Mesenchymal stem cell (in vitro differentiated cells and primary cell): ENCODE results near the gene LRRIQ3.

Experiments used
- DNase-seq: peaks from one replicate; pipeline ENCODE4 v3.0.0-alpha.2; 2013
- H2AFZ ChIP-seq: one replicate; pipeline ENCODE4 v1.6.1; 2013; ENCODE audit warnings: low read depth, mild to moderate bottlenecking, control low read depth, inconsistent platforms, low read length, moderate library complexity
- H2AK5ac ChIP-seq: 2 replicates; pipeline ENCODE4 v1.6.1; 2013; ENCODE audit warnings: low read length, moderate library complexity, mild to moderate bottlenecking, inconsistent platforms; ENCODE audit not compliant: severe bottlenecking
- H2BK120ac ChIP-seq: one replicate; pipeline ENCODE4 v1.6.1; 2013; ENCODE audit warnings: low read depth, mild to moderate bottlenecking, inconsistent platforms, low read length, moderate library complexity
- H2BK12ac ChIP-seq, 2 experiments: one replicate each; pipeline ENCODE4 v1.6.1; 2013; ENCODE audit warnings: inconsistent platforms in 2 of 2, low read length in 2 of 2, mild to moderate bottlenecking in 2 of 2, moderate library complexity in 2 of 2, control low read depth in 1 of 2
- H2BK15ac ChIP-seq: one replicate; pipeline ENCODE4 v1.6.1; 2013; ENCODE audit warnings: mild to moderate bottlenecking, low read depth, inconsistent platforms; ENCODE audit not compliant: poor library complexity, severe bottlenecking
- H2BK5ac ChIP-seq: 2 replicates; pipeline ENCODE4 v1.6.1; 2013; ENCODE audit warnings: low read depth, mild to moderate bottlenecking, low read length, control low read depth, inconsistent platforms; ENCODE audit not compliant: poor library complexity, severe bottlenecking
- H3K14ac ChIP-seq, 2 experiments: one replicate each; pipeline ENCODE4 v1.6.1; 2013; ENCODE audit warnings: inconsistent platforms in 2 of 2, low read length in 2 of 2, control low read depth in 1 of 2, mild to moderate bottlenecking in 1 of 2, moderate library complexity in 1 of 2
- H3K18ac ChIP-seq, 2 experiments: one replicate each; pipeline ENCODE4 v1.6.1; 2013; ENCODE audit warnings: inconsistent platforms in 2 of 2, low read length in 2 of 2, control low read depth in 1 of 2, low read depth in 1 of 2, mild to moderate bottlenecking in 1 of 2
- H3K23ac ChIP-seq, 2 experiments: one replicate each; pipeline ENCODE4 v1.6.1; 2013; ENCODE audit warnings: inconsistent platforms in 2 of 2, low read length in 2 of 2, mild to moderate bottlenecking in 2 of 2, moderate library complexity in 2 of 2, control low read depth in 1 of 2
- H3K27ac ChIP-seq: 2 replicates; pipeline ENCODE4 v1.5.1; 2013; ENCODE audit warnings: mild to moderate bottlenecking, moderate library complexity, low read length, control low read depth, inconsistent platforms; ENCODE audit not compliant: poor library complexity, severe bottlenecking
- H3K27me3 ChIP-seq, 2 experiments: 2 replicates each; pipeline versions ENCODE4 v1.6.1 to v1.7.0; 2013; ENCODE audit warnings: low read length in 2 of 2, mild to moderate bottlenecking in 2 of 2, moderate library complexity in 2 of 2, control low read depth in 1 of 2, inconsistent platforms in 1 of 2; ENCODE audit not compliant: control insufficient read depth in 1 of 2, insufficient read depth in 1 of 2
- H3K36me3 ChIP-seq, 2 experiments: 2 replicates each; pipeline versions ENCODE4 v1.6.1 to v1.7.0; 2013; ENCODE audit warnings: low read length in 2 of 2, control low read depth in 1 of 2, inconsistent platforms in 1 of 2, low read depth in 1 of 2, mild to moderate bottlenecking in 1 of 2; ENCODE audit not compliant: insufficient read depth in 2 of 2, control insufficient read depth in 1 of 2
- H3K4ac ChIP-seq, 2 experiments: one replicate each; pipeline ENCODE4 v1.6.1; 2013; ENCODE audit warnings: inconsistent platforms in 2 of 2, low read length in 2 of 2, mild to moderate bottlenecking in 2 of 2, moderate library complexity in 2 of 2, control low read depth in 1 of 2, low read depth in 1 of 2
- H3K4me1 ChIP-seq: 2 replicates; pipeline ENCODE4 v1.6.1; 2013; ENCODE audit warnings: low read depth, low read length, control low read depth; ENCODE audit not compliant: control insufficient read depth, insufficient read depth
- H3K4me2 ChIP-seq: 2 replicates; pipeline ENCODE4 v1.6.1; 2013; ENCODE audit warnings: low read length, mild to moderate bottlenecking, inconsistent platforms; ENCODE audit not compliant: poor library complexity, severe bottlenecking
- H3K4me3 ChIP-seq, 2 experiments: 2 replicates each; pipeline versions ENCODE4 v1.5.1 to v1.7.0; 2013; ENCODE audit warnings: low read length in 2 of 2, mild to moderate bottlenecking in 2 of 2, control low read depth in 1 of 2, low read depth in 1 of 2; ENCODE audit not compliant: insufficient read depth in 1 of 2
- H3K79me1 ChIP-seq: replicated peaks from 2 replicates; pipeline ENCODE4 v1.6.1; 2013; ENCODE audit warnings: mild to moderate bottlenecking, control low read depth, low read length, inconsistent platforms; ENCODE audit not compliant: poor library complexity, severe bottlenecking
- H3K9ac ChIP-seq: 2 replicates; pipeline ENCODE4 v1.7.0; 2013; ENCODE audit warnings: mild to moderate bottlenecking, low read length, moderate library complexity
- H3K9me3 ChIP-seq: 2 replicates; pipeline ENCODE4 v1.7.0; 2013; ENCODE audit warnings: mild to moderate bottlenecking, low read length; ENCODE audit not compliant: control insufficient read depth
- H4K8ac ChIP-seq: one replicate; pipeline ENCODE4 v1.6.1; 2013; ENCODE audit warnings: inconsistent platforms, mild to moderate bottlenecking, low read length, moderate library complexity
- H4K91ac ChIP-seq: one replicate; pipeline ENCODE4 v1.6.1; 2013; ENCODE audit warnings: mild to moderate bottlenecking, low read length, inconsistent platforms
- WGBS: methylation state at CpG from one replicate; pipeline ENCODE4 v1.1.7; 2013; ENCODE audit warnings: mixed read lengths; 5-methylcytosine and 5-hydroxymethylcytosine counted together

LRRIQ3 gene

DNA sequence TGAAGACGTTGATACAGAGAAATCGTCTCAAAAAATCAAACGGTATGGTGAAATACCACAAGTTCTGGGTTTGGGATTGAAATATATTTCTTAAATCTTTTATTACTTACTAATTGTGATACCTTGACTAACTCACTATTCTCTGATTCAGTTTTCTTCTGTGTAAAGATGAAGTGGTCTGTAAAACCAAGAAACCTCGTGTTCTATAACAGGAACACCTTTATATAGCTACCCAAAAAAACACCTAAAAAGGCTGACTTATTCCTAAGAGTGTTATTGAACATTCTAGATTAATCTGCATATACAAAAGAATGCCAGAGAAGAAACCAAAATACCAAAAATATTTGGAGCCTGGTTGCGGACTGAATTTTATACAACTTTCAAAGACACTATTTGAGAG lies 721 bp downstream of the LRRIQ3 start:
- H3K27me3 ChIP-seq, result no peaks in the 10 kb centered on the region
- no peak overlapping the region for H2BK120ac ChIP-seq
- H3K4ac ChIP-seq, result no peak overlapping the region
- H3K18ac ChIP-seq, result no peak overlapping the region
- no peak overlapping the region for H4K8ac ChIP-seq
- H2BK15ac ChIP-seq, result no peak overlapping the region
- DNase-seq, result no peak
- no peak overlapping the region for H3K4me2 ChIP-seq
- H3K27ac ChIP-seq, result no peak overlapping the region
- no peak overlapping the region for H3K23ac ChIP-seq
- peaks cover 0 to 14% of the 10 kb centered on the region in 2 experiments for H3K36me3 ChIP-seq
- no peak overlapping the region for H2BK12ac ChIP-seq
- peak overlapping the region; percentile 85 for H2AFZ ChIP-seq
- peak overlapping the region; percentile 96 for H3K9ac ChIP-seq
- no peak overlapping the region for H3K14ac ChIP-seq
- H2BK5ac ChIP-seq, result no peak overlapping the region
- H3K79me1 ChIP-seq, result peaks cover 2% of the 10 kb centered on the region
- no peaks in the 10 kb centered on the region for H3K9me3 ChIP-seq
- H3K4me3 ChIP-seq, result peak overlapping the region in 1 of 2 experiments; percentile 86
- H3K4me1 ChIP-seq, result no peaks in the 10 kb centered on the region
- WGBS, result 100% methylated on average over 3 of the region's 5 CpGs
- no peak overlapping the region for H4K91ac ChIP-seq
- no peak overlapping the region for H2AK5ac ChIP-seq

DNA sequence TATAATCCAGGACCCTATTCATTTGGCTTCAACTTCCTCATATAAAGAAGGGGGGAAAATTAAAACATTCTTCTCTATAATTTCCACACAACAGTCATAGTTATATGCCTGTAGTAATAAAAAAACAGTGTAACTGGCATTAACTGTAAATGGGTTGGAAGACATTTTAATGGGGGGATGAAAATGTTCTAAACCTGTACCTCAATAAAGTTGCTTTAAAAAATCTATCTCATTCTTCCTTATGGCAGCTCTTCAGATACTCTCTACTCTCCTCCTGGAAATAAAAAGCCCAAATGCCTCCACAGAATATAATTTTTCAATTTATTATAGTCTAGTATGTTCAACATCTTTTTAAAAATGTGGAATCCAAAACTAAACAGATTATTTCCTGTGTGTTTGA lies 2.6 kb downstream of the LRRIQ3 start:
- Histone ChIP-seq H3K27me3 (no peaks in the 10 kb centered on the region), H3K36me3 (no peaks in the 10 kb centered on the region), H2BK12ac (no peak overlapping the region), H3K27ac (no peak overlapping the region), H2BK120ac (no peak overlapping the region), H2AFZ (no peak overlapping the region), H3K9me3 (no peaks in the 10 kb centered on the region), H2AK5ac (no peak overlapping the region), H3K18ac (no peak overlapping the region), H3K14ac (no peak overlapping the region), H3K4me1 (no peaks in the 10 kb centered on the region), H3K4me3 (no peak overlapping the region), H3K4me2 (no peak overlapping the region), H2BK5ac (no peak overlapping the region), H3K23ac (no peak overlapping the region), H3K4ac (no peak overlapping the region), H3K79me1 (peaks cover 2% of the 10 kb centered on the region), H4K91ac (no peak overlapping the region), H4K8ac (no peak overlapping the region), H2BK15ac (no peak overlapping the region), H3K9ac (no peak overlapping the region)
- no peak for DNase-seq

GRCh38 chr1:74193908-74194307 lies 4.1 kb downstream of the LRRIQ3 start:
- no peak overlapping the region for H2BK120ac ChIP-seq
- H2BK12ac ChIP-seq, result no peak overlapping the region
- DNase-seq, result peak; percentile 39
- no peaks in the 10 kb centered on the region for H3K4me1 ChIP-seq
- H3K14ac ChIP-seq, result no peak overlapping the region
- no peaks in the 10 kb centered on the region for H3K27me3 ChIP-seq
- no peaks in the 10 kb centered on the region for H3K79me1 ChIP-seq
- H3K4me2 ChIP-seq, result no peak overlapping the region
- H3K4ac ChIP-seq, result no peak overlapping the region
- H4K91ac ChIP-seq, result no peak overlapping the region
- H3K9ac ChIP-seq, result no peak overlapping the region
- no peaks in the 10 kb centered on the region for H3K36me3 ChIP-seq
- H2AK5ac ChIP-seq, result no peak overlapping the region
- no peak overlapping the region for H4K8ac ChIP-seq
- WGBS, result 45% methylated on average over 2 of the region's 2 CpGs
- no peak overlapping the region for H2BK5ac ChIP-seq
- no peak overlapping the region for H2BK15ac ChIP-seq
- H3K18ac ChIP-seq, result no peak overlapping the region
- H3K23ac ChIP-seq, result no peak overlapping the region
- H3K4me3 ChIP-seq, result no peak overlapping the region
- H3K9me3 ChIP-seq, result no peaks in the 10 kb centered on the region
- no peak overlapping the region for H3K27ac ChIP-seq
- no peak overlapping the region for H2AFZ ChIP-seq

DNA sequence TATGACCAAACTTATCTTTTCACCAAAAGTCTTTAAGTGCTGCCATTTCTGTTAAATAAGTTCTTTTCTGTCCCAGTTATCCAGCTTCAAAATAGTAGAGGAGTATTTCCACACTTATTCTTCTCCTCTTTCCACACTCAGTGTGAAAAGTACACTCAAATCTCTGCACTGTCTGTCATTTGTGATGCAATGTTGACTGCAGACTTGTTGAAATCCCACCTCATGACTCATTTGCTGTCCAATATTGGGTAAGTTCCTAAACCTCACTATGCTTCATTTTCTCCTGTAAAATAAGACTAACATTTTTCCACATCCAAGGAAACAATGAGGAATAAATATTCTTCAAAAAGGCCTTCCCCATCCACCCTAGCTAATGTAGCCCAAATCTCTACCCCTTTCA lies 17.5 kb downstream of the LRRIQ3 start:
- no peak overlapping the region for H2BK12ac ChIP-seq
- H3K9ac ChIP-seq, result no peak overlapping the region
- no peak overlapping the region for H3K4me2 ChIP-seq
- no peaks in the 10 kb centered on the region for H3K79me1 ChIP-seq
- no peak overlapping the region for H3K27ac ChIP-seq
- H3K36me3 ChIP-seq, result no peaks in the 10 kb centered on the region
- no peak overlapping the region for H3K14ac ChIP-seq
- H2BK120ac ChIP-seq, result no peak overlapping the region
- no peaks in the 10 kb centered on the region for H3K9me3 ChIP-seq
- H2AK5ac ChIP-seq, result no peak overlapping the region
- H4K91ac ChIP-seq, result no peak overlapping the region
- H3K18ac ChIP-seq, result no peak overlapping the region
- no peak overlapping the region for H2BK15ac ChIP-seq
- peak; percentile 37 for DNase-seq
- no peaks in the 10 kb centered on the region for H3K27me3 ChIP-seq
- no peak overlapping the region for H4K8ac ChIP-seq
- no peaks in the 10 kb centered on the region for H3K4me1 ChIP-seq
- H2AFZ ChIP-seq, result no peak overlapping the region
- H3K4ac ChIP-seq, result no peak overlapping the region
- no peak overlapping the region for H3K23ac ChIP-seq
- H2BK5ac ChIP-seq, result no peak overlapping the region
- H3K4me3 ChIP-seq, result no peak overlapping the region
